B cell (primary cell): ENCODE data around the gene FIZ1. TPM values are rescaled to one million over a fixed set of nuclear protein-coding genes. Genes with fewer than 3 reads are reported as not detected.

Experiments used
- ATAC-seq: fragments of 200-7000 bp; cut with Tn5 transposase; one replicate; pipeline ENCODE4 v1.10.0; 2021; ENCODE audit warnings: low read depth, mild to moderate bottlenecking, moderate number of reproducible peaks, moderate library complexity
- CTCF ChIA-PET: fragments of 350-600 bp; sonication (Branson Sonifier 250); formaldehyde crosslinking; loops from one replicate; lab custom pipeline; 2021; ENCODE audit warnings: antibody characterized with exemption, inconsistent platforms; lab: Charles Lee
- POLR2A ChIA-PET: fragments of 350-600 bp; sonication (Branson Sonifier 250); formaldehyde crosslinking; loops from one replicate; lab custom pipeline; 2021; ENCODE audit warnings: antibody characterized with exemption; lab: Charles Lee
- DNase-seq: peaks from one replicate; pipeline ENCODE4 v3.0.0; 2013
- H2AFZ ChIP-seq: 2 replicates; pipeline ENCODE4 v1.6.1; 2012; ENCODE audit warnings: mild to moderate bottlenecking, low read depth, low read length; ENCODE audit not compliant: insufficient read depth, poor library complexity, severe bottlenecking
- H3K27ac ChIP-seq, 2 donors: 1 replicate in 1 of 2; 2 replicates in 1 of 2; pipeline ENCODE4 v1.5.1; 2012 to 2013; ENCODE audit warnings: low read length in 2 of 2, mild to moderate bottlenecking in 2 of 2, moderate library complexity in 1 of 2
- H3K27me3 ChIP-seq, 4 experiments: fragments of 200-600 bp in 1 of 4; sonication (generic) in 1 of 4; replicated peaks in 1 of 4; 1 replicate in 2 of 4; 2 replicates in 2 of 4; pipeline versions ENCODE4 v1.6.1 to v1.7.0; 2013 to 2016; ENCODE audit warnings: low read length in 3 of 4, mild to moderate bottlenecking in 2 of 4, mixed read lengths in 1 of 4, moderate library complexity in 1 of 4; ENCODE audit not compliant: insufficient read depth in 4 of 4, control insufficient read depth in 3 of 4; ENCODE audit errors: control extremely low read depth in 1 of 4
- H3K36me3 ChIP-seq, 2 experiments: replicated peaks in 1 of 2; 1 replicate in 1 of 2; 2 replicates in 1 of 2; pipeline versions ENCODE4 v1.6.1 to v1.7.1; 2013; ENCODE audit warnings: low read length in 1 of 2; ENCODE audit not compliant: insufficient read depth in 2 of 2, control insufficient read depth in 1 of 2; ENCODE audit errors: control extremely low read depth in 1 of 2, extremely low read depth in 1 of 2
- H3K4me1 ChIP-seq, 2 donors: fragments of 200-600 bp in 1 of 2; sonication (generic) in 1 of 2; 1 replicate in 1 of 2; 2 replicates in 1 of 2; pipeline versions ENCODE4 v1.5.1 to v1.6.1; 2013 to 2017; ENCODE audit warnings: low read length in 2 of 2; ENCODE audit not compliant: control insufficient read depth in 2 of 2, insufficient read depth in 2 of 2
- H3K4me2 ChIP-seq: replicated peaks from 2 replicates; pipeline ENCODE3; 2012; ENCODE audit warnings: mild to moderate bottlenecking, low read depth, low read length; ENCODE audit not compliant: poor library complexity, severe bottlenecking
- H3K4me3 ChIP-seq, 5 experiments: fragments of 200-600 bp in 1 of 5; sonication (generic) in 1 of 5; 1 replicate in 3 of 5; 2 replicates in 2 of 5; pipeline versions ENCODE4 v1.5.1 to v1.7.0; 2011 to 2016; ENCODE audit warnings: low read length in 4 of 5, mild to moderate bottlenecking in 4 of 5, low read depth in 2 of 5, control low read depth in 1 of 5, moderate library complexity in 1 of 5; ENCODE audit not compliant: insufficient read depth in 1 of 5; ENCODE audit errors: control extremely low read depth in 1 of 5, extremely low read depth in 1 of 5
- H3K79me2 ChIP-seq: fragments of 200-600 bp; sonication (generic); one replicate; pipeline ENCODE4 v1.6.0; 2016; ENCODE audit warnings: low read length; ENCODE audit not compliant: control insufficient read depth, insufficient read depth
- H3K9ac ChIP-seq: fragments of 200-600 bp; sonication (generic); 2 replicates; pipeline ENCODE4 v1.6.1; 2017; ENCODE audit warnings: mild to moderate bottlenecking, low read length, moderate library complexity
- H3K9me3 ChIP-seq, 3 donors: one replicate each; pipeline versions ENCODE4 v1.6.1 to v1.7.1; 2013; ENCODE audit warnings: low read length in 2 of 3; ENCODE audit not compliant: control insufficient read depth in 2 of 3, insufficient read depth in 1 of 3; ENCODE audit errors: control extremely low read depth in 1 of 3
- H4K20me1 ChIP-seq: 2 replicates; pipeline ENCODE4 v1.6.0; 2012; ENCODE audit warnings: mild to moderate bottlenecking, low read length; ENCODE audit not compliant: insufficient read depth, control insufficient read depth, poor library complexity, severe bottlenecking
- H3K27ac Mint-ChIP-seq: one replicate; pipeline ENCODE4 v1.8.0; 2021; ENCODE audit warnings: mixed read lengths
- H3K27me3 Mint-ChIP-seq: one replicate; pipeline ENCODE4 v1.8.0; 2021; ENCODE audit warnings: mixed read lengths
- H3K4me1 Mint-ChIP-seq: one replicate; pipeline ENCODE4 v1.8.0; 2021; ENCODE audit warnings: mixed read lengths
- H3K4me3 Mint-ChIP-seq: one replicate; pipeline ENCODE4 v1.8.0; 2021; ENCODE audit warnings: mixed read lengths
- H3K9me3 Mint-ChIP-seq: one replicate; pipeline ENCODE4 v1.8.0; 2022; ENCODE audit warnings: mixed read lengths; ENCODE audit not compliant: insufficient read depth
- EZH2 ChIP-seq: IDR thresholded peaks from 2 replicates; pipeline ENCODE4 v1.6.1; 2012; ENCODE audit warnings: borderline replicate concordance, low read depth, mild to moderate bottlenecking, moderate library complexity, low read length; ENCODE audit not compliant: insufficient read depth, poor library complexity, severe bottlenecking
- WGBS: methylation state at CpG from one replicate; pipeline ENCODE4 v1.1.5; 2013; ENCODE audit warnings: missing lambda C conversion rate; ENCODE audit not compliant: insufficient coverage; 5-methylcytosine and 5-hydroxymethylcytosine counted together
- intact Hi-C: fragments of 100-400 bp; cut with micrococcal nuclease; formaldehyde crosslinking; loops from one replicate; pipeline ENCODE4 v1.10.0; 2022
- polyA plus RNA-seq: library from polyadenylated mRNA; depleted of rRNA; stranded (reverse); fragments of >200 nt; gene quantifications from 2 replicates; pipeline ENCODE4 v1.2.3, GENCODE V29; 2012
- total RNA-seq, 2 donors: library from RNA; stranded (reverse); fragments of 120-200 nt in 1 of 2; gene quantifications; 1 replicate in 1 of 2; 2 replicates in 1 of 2; pipeline versions ENCODE4 v1.2.3 to v1.2.4, GENCODE V29; 2013 to 2022
- TF ChIP-seq, protein P1 (sequence below): fragments of 200-600 bp; IDR thresholded peaks from one replicate; pipeline ENCODE4 v1.8.0; 2022; ENCODE audit warnings: antibody characterized with exemption, mild to moderate bottlenecking

FIZ1 gene
- total and polyA plus RNA-seq, 2 donors (not counting 1 experiment from before 2014, with no cell fraction given), result 8.0 to 26.4 TPM

GRCh38 chr19:55599842-55600661, 735 bp upstream of the FIZ1 start, which contains the start of gene ZNF524:
ZNF524 (plus strand) TSS chr19:55600288; CDS start chr19:55602113, 1,825 bp downstream.
- Histone ChIP-seq H4K20me1 (no peaks in the 10 kb centered on the region), H3K4me3 (peak within 1 kb of the TSS; percentile 59 to 97 (median 82)), H3K4me2 (peak within 1 kb of the TSS; percentile 83), H3K4me1 (peaks cover 10 to 27% of the 10 kb centered on the region in 2 donors), H3K79me2 (peaks cover 4% of the 10 kb centered on the region), H3K9ac (peak within 1 kb of the TSS; percentile 88), H3K27ac (peak within 1 kb of the TSS; percentile 86 to 94), H3K27me3 (no peaks in the 10 kb centered on the region), H2AFZ (peak within 1 kb of the TSS; percentile 92), H3K9me3 (peaks cover 0 to 8% (median 0%) of the 10 kb centered on the region in 3 donors), H3K36me3 (peaks cover 0 to 16% of the 10 kb centered on the region in 2 experiments)
- ChIA-PET CTCF (interaction anchor here (0.6 to 2.0 kb wide), 12 partner anchors 16 to 132 kb away, joined by 3 to 11 read pairs (median 3); no protein-coding TSS in a partner anchor), POLR2A (interaction anchor here (0.6 to 2.8 kb wide), 25 partner anchors 12 to 595 kb away, joined by 3 to 58 read pairs (median 4); partner anchors contain the start of genes HSPBP1, ISOC2, KMT5C and PPP6R1)
- Mint-ChIP-seq H3K9me3 (no peaks in the 10 kb centered on the region), H3K27me3 (no peaks in the 10 kb centered on the region), H3K4me3 (peak within 1 kb of the TSS; percentile 100), H3K4me1 (peaks cover 28% of the 10 kb centered on the region), H3K27ac (peak within 1 kb of the TSS; percentile 99)
- DNase-seq (peak; percentile 98), ATAC-seq (peak; percentile 53)
- TF ChIP-seq, protein P1, sequence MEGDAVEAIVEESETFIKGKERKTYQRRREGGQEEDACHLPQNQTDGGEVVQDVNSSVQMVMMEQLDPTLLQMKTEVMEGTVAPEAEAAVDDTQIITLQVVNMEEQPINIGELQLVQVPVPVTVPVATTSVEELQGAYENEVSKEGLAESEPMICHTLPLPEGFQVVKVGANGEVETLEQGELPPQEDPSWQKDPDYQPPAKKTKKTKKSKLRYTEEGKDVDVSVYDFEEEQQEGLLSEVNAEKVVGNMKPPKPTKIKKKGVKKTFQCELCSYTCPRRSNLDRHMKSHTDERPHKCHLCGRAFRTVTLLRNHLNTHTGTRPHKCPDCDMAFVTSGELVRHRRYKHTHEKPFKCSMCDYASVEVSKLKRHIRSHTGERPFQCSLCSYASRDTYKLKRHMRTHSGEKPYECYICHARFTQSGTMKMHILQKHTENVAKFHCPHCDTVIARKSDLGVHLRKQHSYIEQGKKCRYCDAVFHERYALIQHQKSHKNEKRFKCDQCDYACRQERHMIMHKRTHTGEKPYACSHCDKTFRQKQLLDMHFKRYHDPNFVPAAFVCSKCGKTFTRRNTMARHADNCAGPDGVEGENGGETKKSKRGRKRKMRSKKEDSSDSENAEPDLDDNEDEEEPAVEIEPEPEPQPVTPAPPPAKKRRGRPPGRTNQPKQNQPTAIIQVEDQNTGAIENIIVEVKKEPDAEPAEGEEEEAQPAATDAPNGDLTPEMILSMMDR, result no peak
- no peak for TF ChIP-seq EZH2
- intact Hi-C loops, result loop anchor here (1.0 to 10.0 kb wide), 7 partner anchors 13 to 345 kb away; partner anchors contain the start of genes BRSK1, HSPBP1, PPP6R1 and UBE2S
- under 1% methylated on average over 65 of the region's 97 CpGs for WGBS
